ENCODE data around the gene RIMBP2. TPM values are rescaled to one million over a fixed set of nuclear protein-coding genes. Genes with fewer than 3 reads are reported as not detected.

The RIMBP2 gene
- polyA plus RNA-seq, 1 of the 3 experiments (the other 2 are of a cell fraction): 0.90 TPM

DNA sequence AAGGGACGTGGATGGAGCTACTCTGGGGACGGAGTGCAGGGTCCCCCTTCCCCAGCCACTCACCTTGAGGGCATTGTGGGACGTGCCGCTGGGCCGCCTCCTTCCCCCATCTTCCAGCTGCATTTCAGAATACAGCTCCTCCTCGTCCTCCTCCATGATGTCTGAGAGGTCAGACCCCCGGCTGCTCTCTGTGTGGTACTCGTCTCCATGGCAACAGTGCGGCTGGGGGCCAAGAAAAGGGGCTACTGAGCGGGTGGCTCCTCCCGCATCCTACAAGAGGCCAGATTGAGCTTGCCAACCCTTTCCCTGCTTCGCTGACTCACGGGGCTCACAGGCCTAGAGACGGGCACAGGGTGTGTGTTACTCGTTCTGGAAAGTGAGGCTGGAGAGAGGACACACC lies 288.0 kb downstream of the RIMBP2 start:
- no peak for DNase-seq

GRCh38 chr12:130427381-130427887 lies 288.7 kb downstream of the RIMBP2 start:
- no peaks in the 10 kb centered on the region for H3K36me3 ChIP-seq (replicated peaks in 1 of 2; ENCODE audit: control insufficient read depth in 1 of 2, insufficient read depth in 2 of 2, low read length in 1 of 2)
- ChIA-PET CTCF (interaction anchor here (0.7 to 1.5 kb wide), 3 partner anchors 32 to 321 kb away, joined by 3 to 5 read pairs (median 4); no protein-coding TSS in a partner anchor), POLR2A (no interaction called here)
- H3K4me3 ChIP-seq (ENCODE audit: low read depth in 2 of 2, low read length in 1 of 2): no peak overlapping the region
- H3K4me2 ChIP-seq: no peak overlapping the region
- H2AFZ ChIP-seq (ENCODE audit: low read depth): no peak overlapping the region
- 70% methylated on average over 9 of the region's 18 CpGs for WGBS (ENCODE audit: low lambda C conversion rate)
- no peaks in the 10 kb centered on the region for H3K9me3 ChIP-seq
- H4K20me1 ChIP-seq (ENCODE audit: insufficient read depth): no peaks in the 10 kb centered on the region
- no peaks in the 10 kb centered on the region for H3K9me2 ChIP-seq
- H3F3A ChIP-seq (replicated peaks; ENCODE audit: insufficient read depth): no peaks in the 10 kb centered on the region
- H3K9ac ChIP-seq: no peak overlapping the region
- DNase-seq: no peak
- H3K27ac ChIP-seq (ENCODE audit: low read depth in 2 of 2, low read length in 1 of 2): no peak overlapping the region
- no peaks in the 10 kb centered on the region for H3K79me2 ChIP-seq (ENCODE audit: insufficient read depth)
- H3K27me3 ChIP-seq (ENCODE audit: insufficient read depth): no peaks in the 10 kb centered on the region
- H3K4me1 ChIP-seq (ENCODE audit: control insufficient read depth in 1 of 2, insufficient read depth in 2 of 2, low read depth in 1 of 2, low read length in 1 of 2): no peaks in the 10 kb centered on the region; a peak in 1 of 4 replicates
- TF ChIP-seq ZBTB33 (IDR thresholded peaks at IDR 0.05; ENCODE audit: borderline replicate concordance, low read depth): no peak
- TF ChIP-seq RFX5 (IDR thresholded peaks at IDR 0.05; ENCODE audit: low read length): no peak
- no peak for TF ChIP-seq RXRA (IDR thresholded peaks at IDR 0.05; ENCODE audit: borderline replicate concordance, low read depth)
- no peak for TF ChIP-seq FOXJ3 (CRISPR knock-in tag; IDR thresholded peaks at IDR 0.05)
- no peak for TF ChIP-seq ELF1 (IDR thresholded peaks at IDR 0.05)
- TF ChIP-seq TAF1 (IDR thresholded peaks at IDR 0.05; ENCODE audit: borderline replicate concordance, low read depth, low read length): no peak
- no peak for TF ChIP-seq SIN3A (IDR thresholded peaks at IDR 0.05; ENCODE audit: borderline replicate concordance, low read depth, low read length)
- no peak for TF ChIP-seq TCF12 (IDR thresholded peaks at IDR 0.05)
- TF ChIP-seq EP300 (IDR thresholded peaks at IDR 0.05; ENCODE audit: borderline replicate concordance in 1 of 2, low read depth in 1 of 2, low read length in 1 of 2): no peak
- TF ChIP-seq, protein P1, sequence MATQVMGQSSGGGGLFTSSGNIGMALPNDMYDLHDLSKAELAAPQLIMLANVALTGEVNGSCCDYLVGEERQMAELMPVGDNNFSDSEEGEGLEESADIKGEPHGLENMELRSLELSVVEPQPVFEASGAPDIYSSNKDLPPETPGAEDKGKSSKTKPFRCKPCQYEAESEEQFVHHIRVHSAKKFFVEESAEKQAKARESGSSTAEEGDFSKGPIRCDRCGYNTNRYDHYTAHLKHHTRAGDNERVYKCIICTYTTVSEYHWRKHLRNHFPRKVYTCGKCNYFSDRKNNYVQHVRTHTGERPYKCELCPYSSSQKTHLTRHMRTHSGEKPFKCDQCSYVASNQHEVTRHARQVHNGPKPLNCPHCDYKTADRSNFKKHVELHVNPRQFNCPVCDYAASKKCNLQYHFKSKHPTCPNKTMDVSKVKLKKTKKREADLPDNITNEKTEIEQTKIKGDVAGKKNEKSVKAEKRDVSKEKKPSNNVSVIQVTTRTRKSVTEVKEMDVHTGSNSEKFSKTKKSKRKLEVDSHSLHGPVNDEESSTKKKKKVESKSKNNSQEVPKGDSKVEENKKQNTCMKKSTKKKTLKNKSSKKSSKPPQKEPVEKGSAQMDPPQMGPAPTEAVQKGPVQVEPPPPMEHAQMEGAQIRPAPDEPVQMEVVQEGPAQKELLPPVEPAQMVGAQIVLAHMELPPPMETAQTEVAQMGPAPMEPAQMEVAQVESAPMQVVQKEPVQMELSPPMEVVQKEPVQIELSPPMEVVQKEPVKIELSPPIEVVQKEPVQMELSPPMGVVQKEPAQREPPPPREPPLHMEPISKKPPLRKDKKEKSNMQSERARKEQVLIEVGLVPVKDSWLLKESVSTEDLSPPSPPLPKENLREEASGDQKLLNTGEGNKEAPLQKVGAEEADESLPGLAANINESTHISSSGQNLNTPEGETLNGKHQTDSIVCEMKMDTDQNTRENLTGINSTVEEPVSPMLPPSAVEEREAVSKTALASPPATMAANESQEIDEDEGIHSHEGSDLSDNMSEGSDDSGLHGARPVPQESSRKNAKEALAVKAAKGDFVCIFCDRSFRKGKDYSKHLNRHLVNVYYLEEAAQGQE (IDR thresholded peaks at IDR 0.05; ENCODE audit: low read depth, low read length): no peak
- no peak for TF ChIP-seq NFIC (IDR thresholded peaks at IDR 0.05; ENCODE audit: borderline replicate concordance)

More for the DNA sequence above, 288.0 kb downstream of the RIMBP2 start:
- Histone ChIP-seq H2AFZ (ENCODE audit: low read depth) (no peak overlapping the region), H3K4me2 (no peak overlapping the region), H3K9me2 (no peaks in the 10 kb centered on the region), H3K9ac (no peak overlapping the region), H3F3A (replicated peaks; ENCODE audit: insufficient read depth) (no peaks in the 10 kb centered on the region), H3K27me3 (ENCODE audit: insufficient read depth) (no peaks in the 10 kb centered on the region), H3K36me3 (replicated peaks in 1 of 2; ENCODE audit: control insufficient read depth in 1 of 2, insufficient read depth in 2 of 2, low read length in 1 of 2) (no peaks in the 10 kb centered on the region), H4K20me1 (ENCODE audit: insufficient read depth) (no peaks in the 10 kb centered on the region), H3K79me2 (ENCODE audit: insufficient read depth) (no peaks in the 10 kb centered on the region), H3K4me1 (ENCODE audit: control insufficient read depth in 1 of 2, insufficient read depth in 2 of 2, low read depth in 1 of 2, low read length in 1 of 2) (no peaks in the 10 kb centered on the region; a peak in 1 of 4 replicates), H3K27ac (ENCODE audit: low read depth in 2 of 2, low read length in 1 of 2) (no peak overlapping the region), H3K4me3 (ENCODE audit: low read depth in 2 of 2, low read length in 1 of 2) (no peak overlapping the region), H3K9me3 (no peaks in the 10 kb centered on the region)
- TF ChIP-seq CHD2 (IDR thresholded peaks at IDR 0.05; ENCODE audit: low read length, partially characterized antibody) (no peak), EZH2phosphoT487 (IDR thresholded peaks at IDR 0.05; ENCODE audit: borderline replicate concordance, low read depth) (no peak), GATA2 (CRISPR knock-in tag; IDR thresholded peaks at IDR 0.05) (no peak), CTCF (IDR thresholded peaks at IDR 0.05) (no peak), FOSL2 (IDR thresholded peaks at IDR 0.05; ENCODE audit: borderline replicate concordance, low read depth) (no peak), RAD21 (IDR thresholded peaks at IDR 0.05; ENCODE audit: low read length) (no peak)
- TF ChIP-seq, protein P2, sequence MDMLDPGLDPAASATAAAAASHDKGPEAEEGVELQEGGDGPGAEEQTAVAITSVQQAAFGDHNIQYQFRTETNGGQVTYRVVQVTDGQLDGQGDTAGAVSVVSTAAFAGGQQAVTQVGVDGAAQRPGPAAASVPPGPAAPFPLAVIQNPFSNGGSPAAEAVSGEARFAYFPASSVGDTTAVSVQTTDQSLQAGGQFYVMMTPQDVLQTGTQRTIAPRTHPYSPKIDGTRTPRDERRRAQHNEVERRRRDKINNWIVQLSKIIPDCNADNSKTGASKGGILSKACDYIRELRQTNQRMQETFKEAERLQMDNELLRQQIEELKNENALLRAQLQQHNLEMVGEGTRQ (IDR thresholded peaks at IDR 0.05; ENCODE audit: borderline replicate concordance, low read depth, low read length): no peak
- 36% methylated on average over 6 of the region's 15 CpGs for WGBS (ENCODE audit: low lambda C conversion rate)
- ChIA-PET POLR2A (no interaction called here), CTCF (interaction anchor here (1.5 kb wide), 1 partner anchor 320 kb away, joined by 5 read pairs; no protein-coding TSS in a partner anchor)

Data from SK-N-SH (cell line).